Left hindlimb (tissue), 1 donor: ENCODE results near the gene PLD4.

Source experiments
- DNase-seq: peaks from one replicate; pipeline ENCODE4 v3.0.0-alpha.2; 2018

Gene PLD4

GRCh38 chr14:104957146-104958113 lies 32.8 kb downstream of the PLD4 start:
- no peak for DNase-seq

GRCh38 chr14:104964546-104964945 lies 39.9 kb downstream of the PLD4 start:
- DNase-seq: no peak

- no peak for DNase-seq
These were observed 41.0 kb downstream of the PLD4 start for GRCh38 chr14:104965561-104966231.

GRCh38 chr14:104966261-104966865 lies 41.7 kb downstream of the PLD4 start:
- DNase-seq: no peak

- no peak for DNase-seq
These were observed 42.3 kb downstream of the PLD4 start for GRCh38 chr14:104966981-104967385.

- DNase-seq: peak; percentile 82
These were observed 42.9 kb downstream of the PLD4 start for GRCh38 chr14:104967386-104968152.

GRCh38 chr14:104968153-104968527 lies 43.5 kb downstream of the PLD4 start:
- DNase-seq: peak; percentile 88

- DNase-seq: no peak
These were observed 44.1 kb downstream of the PLD4 start for GRCh38 chr14:104968541-104969401.

GRCh38 chr14:104969741-104970230 lies 45.1 kb downstream of the PLD4 start:
- DNase-seq: no peak

GRCh38 chr14:104970231-104971068 lies 45.8 kb downstream of the PLD4 start:
- DNase-seq: peak; percentile 86

GRCh38 chr14:104971447-104972240 lies 47.0 kb downstream of the PLD4 start:
- no peak for DNase-seq

- peak; percentile 74 for DNase-seq
These were observed 47.8 kb downstream of the PLD4 start for GRCh38 chr14:104972301-104973134.

GRCh38 chr14:104973135-104973384 lies 48.4 kb downstream of the PLD4 start:
- no peak for DNase-seq

- DNase-seq: peak; percentile 90
These were observed 48.9 kb downstream of the PLD4 start for GRCh38 chr14:104973385-104974145.

GRCh38 chr14:104974146-104974541 lies 49.5 kb downstream of the PLD4 start:
- no peak for DNase-seq

- DNase-seq: no peak
These were observed 50.1 kb downstream of the PLD4 start for GRCh38 chr14:104974665-104975390.

GRCh38 chr14:104975481-104976197 lies 51.0 kb downstream of the PLD4 start:
- DNase-seq: no peak
